ENCODE measurements around the gene CNTNAP4. TPM values are rescaled to one million over a fixed set of nuclear protein-coding genes. Genes with fewer than 3 reads are reported as not detected.

The CNTNAP4 gene
- total RNA-seq, 1 experiment from 2014 or later = not detected

DNA sequence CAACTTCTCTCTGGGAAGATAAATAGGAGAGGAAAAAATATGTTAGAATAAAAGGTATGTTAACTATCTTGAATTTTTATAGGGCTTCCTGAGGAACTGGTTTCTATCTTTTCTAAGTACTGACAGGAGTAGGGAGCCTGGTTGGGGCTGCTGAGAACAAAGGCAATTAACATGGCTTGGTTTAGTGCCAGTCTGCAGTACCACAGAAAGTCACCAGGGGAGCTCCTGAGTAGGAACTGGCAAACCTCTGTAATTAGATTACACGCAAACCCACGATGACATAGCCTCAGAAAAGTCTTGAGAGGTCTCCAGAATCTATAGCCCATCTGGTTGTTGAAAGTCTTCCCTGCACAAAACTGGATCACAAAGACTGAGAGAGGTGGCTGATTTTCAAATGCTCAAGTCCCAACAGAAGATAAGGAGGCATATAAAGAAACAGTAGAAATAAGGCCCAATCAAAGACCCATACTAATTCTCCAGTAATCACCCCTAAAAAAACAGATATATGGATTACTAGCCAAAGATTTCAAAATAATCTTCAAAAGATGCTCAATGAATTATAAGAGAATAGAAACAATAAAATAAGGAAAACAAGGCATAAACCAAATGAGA, 11.7 kb upstream of the CNTNAP4 start:
- Histone ChIP-seq H3K9me2 (ENCODE audit: insufficient read depth) (no peaks in the 10 kb centered on the region; the same call in 1 of the 2 replicates), H3K9me3 (ENCODE audit: insufficient read depth, low read depth) (no peaks in the 10 kb centered on the region), H3K4me3 (no peak overlapping the region), H3F3A (ENCODE audit: insufficient read depth, low read depth) (no peaks in the 10 kb centered on the region), H3K27me3 (ENCODE audit: insufficient read depth, low read depth) (no peaks in the 10 kb centered on the region), H3K36me3 (ENCODE audit: low read depth) (no peaks in the 10 kb centered on the region), H3K79me2 (ENCODE audit: low read depth) (no peaks in the 10 kb centered on the region), H3K4me2 (no peak overlapping the region), H3K27ac (no peak overlapping the region), H3K4me1 (replicated peaks; ENCODE audit: insufficient read depth) (no peaks in the 10 kb centered on the region), H4K20me1 (ENCODE audit: insufficient read depth) (no peaks in the 10 kb centered on the region), H2AFZ (no peak overlapping the region)
- POLR2A ChIA-PET (ENCODE audit: unreplicated experiment) = no interaction called here
- peak in 1 of 2 experiments; percentile 23 for DNase-seq
- BruUV-seq (replicated peaks) = no TSS peak
- intact Hi-C loops (cut with micrococcal nuclease; ENCODE audit: unreplicated experiment) = no loop called here
- CTCF ChIA-PET = interaction anchor here (0.7 kb wide), 1 partner anchor 192 kb away, joined by 4 read pairs; no protein-coding TSS in a partner anchor
- TF ChIP-seq EZH2 (IDR thresholded peaks at IDR 0.05; ENCODE audit: low read depth) = no peak
- TF ChIP-seq, protein P1, sequence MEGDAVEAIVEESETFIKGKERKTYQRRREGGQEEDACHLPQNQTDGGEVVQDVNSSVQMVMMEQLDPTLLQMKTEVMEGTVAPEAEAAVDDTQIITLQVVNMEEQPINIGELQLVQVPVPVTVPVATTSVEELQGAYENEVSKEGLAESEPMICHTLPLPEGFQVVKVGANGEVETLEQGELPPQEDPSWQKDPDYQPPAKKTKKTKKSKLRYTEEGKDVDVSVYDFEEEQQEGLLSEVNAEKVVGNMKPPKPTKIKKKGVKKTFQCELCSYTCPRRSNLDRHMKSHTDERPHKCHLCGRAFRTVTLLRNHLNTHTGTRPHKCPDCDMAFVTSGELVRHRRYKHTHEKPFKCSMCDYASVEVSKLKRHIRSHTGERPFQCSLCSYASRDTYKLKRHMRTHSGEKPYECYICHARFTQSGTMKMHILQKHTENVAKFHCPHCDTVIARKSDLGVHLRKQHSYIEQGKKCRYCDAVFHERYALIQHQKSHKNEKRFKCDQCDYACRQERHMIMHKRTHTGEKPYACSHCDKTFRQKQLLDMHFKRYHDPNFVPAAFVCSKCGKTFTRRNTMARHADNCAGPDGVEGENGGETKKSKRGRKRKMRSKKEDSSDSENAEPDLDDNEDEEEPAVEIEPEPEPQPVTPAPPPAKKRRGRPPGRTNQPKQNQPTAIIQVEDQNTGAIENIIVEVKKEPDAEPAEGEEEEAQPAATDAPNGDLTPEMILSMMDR (conservative IDR thresholded peaks at IDR 0.05) = peak; percentile 82

DNA sequence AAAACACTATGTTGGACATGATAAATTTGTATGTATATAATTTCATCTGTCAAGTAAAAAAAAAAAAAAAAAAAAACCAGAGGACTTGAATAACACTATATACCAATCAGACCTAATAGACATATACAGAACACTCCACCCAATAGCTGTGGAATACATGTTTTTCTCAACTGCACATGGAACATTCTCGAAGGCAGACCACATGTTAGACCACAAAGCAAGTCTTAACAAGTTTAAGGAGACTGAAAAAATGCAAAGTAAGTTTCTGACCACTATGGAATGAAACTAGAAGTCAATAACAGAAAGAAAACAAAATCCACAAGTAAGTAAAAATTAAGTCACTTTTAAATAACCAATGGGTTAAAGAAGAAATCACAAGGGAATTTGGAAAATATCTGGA, 8.4 kb upstream of the CNTNAP4 start:
- H3K9me2 ChIP-seq (ENCODE audit: insufficient read depth) = no peaks in the 10 kb centered on the region; the same call in 1 of the 2 replicates
- BruUV-seq (replicated peaks) = no TSS peak
- no peaks in the 10 kb centered on the region for H4K20me1 ChIP-seq (ENCODE audit: insufficient read depth)
- no peak overlapping the region for H3K4me2 ChIP-seq
- H2AFZ ChIP-seq = no peak overlapping the region
- intact Hi-C loops (cut with micrococcal nuclease; ENCODE audit: unreplicated experiment) = no loop called here
- no peak for DNase-seq
- no peak overlapping the region for H3K4me3 ChIP-seq
- no peaks in the 10 kb centered on the region for H3K4me1 ChIP-seq (replicated peaks; ENCODE audit: insufficient read depth)
- H3K36me3 ChIP-seq (ENCODE audit: low read depth) = no peaks in the 10 kb centered on the region
- POLR2A ChIA-PET (ENCODE audit: unreplicated experiment) = no interaction called here
- CTCF ChIA-PET = no interaction called here
- no peaks in the 10 kb centered on the region for H3K27me3 ChIP-seq (ENCODE audit: insufficient read depth, low read depth)
- no peak overlapping the region for H3K27ac ChIP-seq
- TF ChIP-seq EZH2 (IDR thresholded peaks at IDR 0.05; ENCODE audit: low read depth) = no peak
- TF ChIP-seq, protein P1 (conservative IDR thresholded peaks at IDR 0.05) = no peak
- H3K79me2 ChIP-seq (ENCODE audit: low read depth) = no peaks in the 10 kb centered on the region
- no peaks in the 10 kb centered on the region for H3F3A ChIP-seq (ENCODE audit: insufficient read depth, low read depth)
- no peaks in the 10 kb centered on the region for H3K9me3 ChIP-seq (ENCODE audit: insufficient read depth, low read depth)

DNA sequence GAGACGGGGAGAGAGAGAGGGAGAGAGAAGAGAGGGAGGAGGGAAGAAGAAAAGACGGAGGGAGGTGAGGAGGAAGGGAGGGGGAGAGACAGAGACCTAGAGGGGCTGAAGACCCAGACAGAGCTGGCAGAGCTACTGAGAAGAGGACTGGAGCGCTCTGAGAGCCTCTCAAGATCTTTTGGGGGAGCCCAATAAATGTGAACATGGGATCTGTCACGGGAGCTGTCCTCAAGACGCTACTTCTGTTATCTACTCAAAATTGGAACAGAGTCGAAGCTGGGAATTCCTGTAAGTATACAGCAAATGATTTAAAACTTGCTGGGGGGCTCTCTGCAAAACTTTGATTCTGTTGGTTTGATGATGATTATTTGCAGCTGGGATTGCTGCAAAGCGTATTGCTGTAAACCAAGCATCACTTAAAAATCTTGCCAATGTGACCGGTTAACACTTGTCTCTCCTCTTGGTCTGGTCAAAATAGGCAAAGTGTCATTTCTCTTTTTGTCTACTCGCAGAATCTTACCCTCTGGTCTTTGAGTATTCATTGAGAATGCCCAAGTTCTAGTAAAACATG, 344 bp downstream of the CNTNAP4 start:
- H3K4me2 ChIP-seq = no peak overlapping the region
- intact Hi-C loops (cut with micrococcal nuclease; ENCODE audit: unreplicated experiment) = no loop called here
- H3K36me3 ChIP-seq (ENCODE audit: low read depth) = no peaks in the 10 kb centered on the region
- H3K4me1 ChIP-seq (replicated peaks; ENCODE audit: insufficient read depth) = no peaks in the 10 kb centered on the region
- H3F3A ChIP-seq (ENCODE audit: insufficient read depth, low read depth) = no peaks in the 10 kb centered on the region
- H3K9me2 ChIP-seq (ENCODE audit: insufficient read depth) = no peaks in the 10 kb centered on the region
- DNase-seq = no peak
- H3K27me3 ChIP-seq (ENCODE audit: insufficient read depth, low read depth) = peaks cover 8% of the 10 kb centered on the region; the same call in 1 of the 2 replicates
- CTCF ChIA-PET = no interaction called here
- no peaks in the 10 kb centered on the region for H4K20me1 ChIP-seq (ENCODE audit: insufficient read depth)
- no peak overlapping the region for H3K4me3 ChIP-seq
- no peaks in the 10 kb centered on the region for H3K9me3 ChIP-seq (ENCODE audit: insufficient read depth, low read depth)
- no TSS peak for BruUV-seq (replicated peaks)
- no peak overlapping the region for H3K27ac ChIP-seq
- H2AFZ ChIP-seq = no peak overlapping the region
- TF ChIP-seq, protein P1 (conservative IDR thresholded peaks at IDR 0.05) = no peak
- TF ChIP-seq EZH2 (IDR thresholded peaks at IDR 0.05; ENCODE audit: low read depth) = no peak
- no peaks in the 10 kb centered on the region for H3K79me2 ChIP-seq (ENCODE audit: low read depth)
- POLR2A ChIA-PET (ENCODE audit: unreplicated experiment) = no interaction called here
